ENCODE measurements around the gene IL19.

Gene IL19

GRCh38 chr1:206839857-206840256 is 69.3 kb downstream of the IL19 start:
- Histone ChIP-seq H3K4me2 (ENCODE audit: low read depth, low read length, poor library complexity, severe bottlenecking) (no peak overlapping the region), H3K4me1 (ENCODE audit: insufficient read depth, low read length, poor library complexity, severe bottlenecking) (no peaks in the 10 kb centered on the region), H3K9me3 (ENCODE audit: insufficient read depth, low read depth, low read length) (no peaks in the 10 kb centered on the region), H3K9me2 (replicated peaks; ENCODE audit: low read depth, low read length) (no peaks in the 10 kb centered on the region), H3K4me3 (ENCODE audit: low read length, poor library complexity, severe bottlenecking) (no peak overlapping the region), H2AFZ (ENCODE audit: low read length) (no peak overlapping the region), H3K27me3 (ENCODE audit: insufficient read depth, low read length, poor library complexity, severe bottlenecking) (no peaks in the 10 kb centered on the region), H3K79me2 (ENCODE audit: insufficient read depth, low read length) (no peaks in the 10 kb centered on the region), H3K36me3 (ENCODE audit: insufficient read depth, low read length) (no peaks in the 10 kb centered on the region), H3F3A (ENCODE audit: low read depth) (no peaks in the 10 kb centered on the region), H3K9ac (ENCODE audit: low read depth, low read length, poor library complexity, severe bottlenecking) (no peak overlapping the region), H4K20me1 (ENCODE audit: insufficient read depth, low read length, poor library complexity, severe bottlenecking) (no peaks in the 10 kb centered on the region)
- TF ChIP-seq CTCF (conservative IDR thresholded peaks at IDR 0.05; ENCODE audit: low read length): no peak
- no peak for TF ChIP-seq EZH2phosphoT487 (IDR thresholded peaks at IDR 0.05; ENCODE audit: borderline replicate concordance)

- Histone ChIP-seq H3K79me2 (ENCODE audit: insufficient read depth, low read length) (no peaks in the 10 kb centered on the region), H3K36me3 (ENCODE audit: insufficient read depth, low read length) (no peaks in the 10 kb centered on the region), H3K4me3 (ENCODE audit: low read length, poor library complexity, severe bottlenecking) (no peak overlapping the region), H2AFZ (ENCODE audit: low read length) (no peak overlapping the region), H3K9ac (ENCODE audit: low read depth, low read length, poor library complexity, severe bottlenecking) (no peak overlapping the region), H3K27me3 (ENCODE audit: insufficient read depth, low read length, poor library complexity, severe bottlenecking) (no peaks in the 10 kb centered on the region), H3K4me2 (ENCODE audit: low read depth, low read length, poor library complexity, severe bottlenecking) (no peak overlapping the region), H3K9me2 (replicated peaks; ENCODE audit: low read depth, low read length) (no peaks in the 10 kb centered on the region), H4K20me1 (ENCODE audit: insufficient read depth, low read length, poor library complexity, severe bottlenecking) (no peaks in the 10 kb centered on the region), H3K4me1 (ENCODE audit: insufficient read depth, low read length, poor library complexity, severe bottlenecking) (no peaks in the 10 kb centered on the region), H3F3A (ENCODE audit: low read depth) (no peaks in the 10 kb centered on the region), H3K9me3 (ENCODE audit: insufficient read depth, low read depth, low read length) (no peaks in the 10 kb centered on the region)
- TF ChIP-seq CTCF (conservative IDR thresholded peaks at IDR 0.05; ENCODE audit: low read length) (no peak), EZH2phosphoT487 (IDR thresholded peaks at IDR 0.05; ENCODE audit: borderline replicate concordance) (no peak)
These were observed 71.2 kb downstream of the IL19 start for GRCh38 chr1:206841609-206842323.

GRCh38 chr1:206842854-206843253 is 72.3 kb downstream of the IL19 start:
- Histone ChIP-seq H3K27me3 (ENCODE audit: insufficient read depth, low read length, poor library complexity, severe bottlenecking) (no peaks in the 10 kb centered on the region), H3K36me3 (ENCODE audit: insufficient read depth, low read length) (no peaks in the 10 kb centered on the region), H2AFZ (ENCODE audit: low read length) (no peak overlapping the region), H3K4me2 (ENCODE audit: low read depth, low read length, poor library complexity, severe bottlenecking) (no peak overlapping the region), H3K4me1 (ENCODE audit: insufficient read depth, low read length, poor library complexity, severe bottlenecking) (no peaks in the 10 kb centered on the region), H4K20me1 (ENCODE audit: insufficient read depth, low read length, poor library complexity, severe bottlenecking) (no peaks in the 10 kb centered on the region), H3K9me3 (ENCODE audit: insufficient read depth, low read depth, low read length) (no peaks in the 10 kb centered on the region), H3K79me2 (ENCODE audit: insufficient read depth, low read length) (no peaks in the 10 kb centered on the region), H3K4me3 (ENCODE audit: low read length, poor library complexity, severe bottlenecking) (no peak overlapping the region), H3F3A (ENCODE audit: low read depth) (no peaks in the 10 kb centered on the region), H3K9me2 (replicated peaks; ENCODE audit: low read depth, low read length) (no peaks in the 10 kb centered on the region), H3K9ac (ENCODE audit: low read depth, low read length, poor library complexity, severe bottlenecking) (no peak overlapping the region)
- TF ChIP-seq CTCF (conservative IDR thresholded peaks at IDR 0.05; ENCODE audit: low read length): no peak
- TF ChIP-seq EZH2phosphoT487 (IDR thresholded peaks at IDR 0.05; ENCODE audit: borderline replicate concordance): no peak

Measured in Loucy (cell line).